Measurements from ENCODE around the gene SMYD4. TPM values are rescaled to one million over a fixed set of nuclear protein-coding genes. Genes with fewer than 3 reads are reported as not detected.
"Not testable (repeated sequence)": the region's sequence is repeated elsewhere in the genome, so short reads cannot be mapped to it uniquely, and the experiment has no call there.

The SMYD4 gene
- 7.1 TPM for total RNA-seq

- Histone ChIP-seq H3K4me1 (ENCODE audit: insufficient read depth, low read length) (peaks cover 42% of the 10 kb centered on the region), H3K27me3 (ENCODE audit: insufficient read depth, low read length) (no peaks in the 10 kb centered on the region), H3K4me3 (ENCODE audit: low read length) (peak within 1 kb of the TSS; percentile 74), H3K9me3 (ENCODE audit: low read depth, low read length) (no peaks in the 10 kb centered on the region)
These were observed at the start of gene SMYD4, which contains the start of gene RPA1 for GRCh38 chr17:1829592-1830257. Gene SMYD4 (minus strand): TSS chr17:1829902. CDS start chr17:1827994, 1,908 bp downstream. Gene RPA1 (plus strand): TSS chr17:1830005. CDS start chr17:1830094, 89 bp downstream.

- H3K4me1 ChIP-seq (ENCODE audit: insufficient read depth, low read length), result peaks cover under 1% of the 10 kb centered on the region
- no peaks in the 10 kb centered on the region for H3K9me3 ChIP-seq (ENCODE audit: low read depth, low read length)
- H3K27me3 ChIP-seq (ENCODE audit: insufficient read depth, low read length), result no peaks in the 10 kb centered on the region
- no peak overlapping the region for H3K4me3 ChIP-seq (ENCODE audit: low read length)
These were observed 48.9 kb upstream of the SMYD4 start for GRCh38 chr17:1878419-1879121.

- Histone ChIP-seq H3K27me3 (ENCODE audit: insufficient read depth, low read length) (no peaks in the 10 kb centered on the region), H3K9me3 (ENCODE audit: low read depth, low read length) (no peaks in the 10 kb centered on the region), H3K4me1 (ENCODE audit: insufficient read depth, low read length) (peaks cover 25% of the 10 kb centered on the region), H3K4me3 (ENCODE audit: low read length) (no peak overlapping the region)
These were observed 45.9 kb upstream of the SMYD4 start for GRCh38 chr17:1875597-1875996.

GRCh38 chr17:1873418-1873817 lies 43.7 kb upstream of the SMYD4 start:
- Histone ChIP-seq H3K4me1 (ENCODE audit: insufficient read depth, low read length) (peaks cover 31% of the 10 kb centered on the region), H3K4me3 (ENCODE audit: low read length) (no peak overlapping the region), H3K27me3 (ENCODE audit: insufficient read depth, low read length) (no peaks in the 10 kb centered on the region), H3K9me3 (ENCODE audit: low read depth, low read length) (no peaks in the 10 kb centered on the region)

- H3K4me3 ChIP-seq (ENCODE audit: low read length), result no peak overlapping the region
- peaks cover 31% of the 10 kb centered on the region for H3K4me1 ChIP-seq (ENCODE audit: insufficient read depth, low read length)
- H3K27me3 ChIP-seq (ENCODE audit: insufficient read depth, low read length), result no peaks in the 10 kb centered on the region
- no peaks in the 10 kb centered on the region for H3K9me3 ChIP-seq (ENCODE audit: low read depth, low read length)
These were observed 43.3 kb upstream of the SMYD4 start for GRCh38 chr17:1872976-1873375.

GRCh38 chr17:1872254-1872653 lies 42.6 kb upstream of the SMYD4 start:
- H3K4me3 ChIP-seq (ENCODE audit: low read length), result no peak overlapping the region
- H3K9me3 ChIP-seq (ENCODE audit: low read depth, low read length), result no peaks in the 10 kb centered on the region
- peaks cover 31% of the 10 kb centered on the region for H3K4me1 ChIP-seq (ENCODE audit: insufficient read depth, low read length)
- no peaks in the 10 kb centered on the region for H3K27me3 ChIP-seq (ENCODE audit: insufficient read depth, low read length)

- Histone ChIP-seq H3K4me1 (ENCODE audit: insufficient read depth, low read length) (peaks cover 31% of the 10 kb centered on the region), H3K27me3 (ENCODE audit: insufficient read depth, low read length) (no peaks in the 10 kb centered on the region), H3K9me3 (ENCODE audit: low read depth, low read length) (no peaks in the 10 kb centered on the region), H3K4me3 (ENCODE audit: low read length) (no peak overlapping the region)
These were observed 42.1 kb upstream of the SMYD4 start for GRCh38 chr17:1871756-1872155.

GRCh38 chr17:1870592-1870991 lies 40.9 kb upstream of the SMYD4 start:
- H3K4me3 ChIP-seq (ENCODE audit: low read length), result no peak overlapping the region
- no peaks in the 10 kb centered on the region for H3K9me3 ChIP-seq (ENCODE audit: low read depth, low read length)
- H3K27me3 ChIP-seq (ENCODE audit: insufficient read depth, low read length), result no peaks in the 10 kb centered on the region
- H3K4me1 ChIP-seq (ENCODE audit: insufficient read depth, low read length), result peaks cover 31% of the 10 kb centered on the region

- H3K27me3 ChIP-seq (ENCODE audit: insufficient read depth, low read length), result no peaks in the 10 kb centered on the region
- peaks cover 25% of the 10 kb centered on the region for H3K4me1 ChIP-seq (ENCODE audit: insufficient read depth, low read length)
- no peaks in the 10 kb centered on the region for H3K9me3 ChIP-seq (ENCODE audit: low read depth, low read length)
These were observed 38.4 kb upstream of the SMYD4 start for GRCh38 chr17:1868090-1868489.

GRCh38 chr17:1867307-1867706 lies 37.6 kb upstream of the SMYD4 start:
- Histone ChIP-seq H3K27me3 (ENCODE audit: insufficient read depth, low read length) (no peaks in the 10 kb centered on the region), H3K4me1 (ENCODE audit: insufficient read depth, low read length) (peaks cover 17% of the 10 kb centered on the region), H3K4me3 (ENCODE audit: low read length) (no peak overlapping the region), H3K9me3 (ENCODE audit: low read depth, low read length) (no peaks in the 10 kb centered on the region)

More at GRCh38 chr17:1868090-1868489, 38.4 kb upstream of the SMYD4 start:
- H3K4me3 ChIP-seq (ENCODE audit: low read length), result no peak overlapping the region

- Histone ChIP-seq H3K4me3 (ENCODE audit: low read length) (no peak overlapping the region), H3K4me1 (ENCODE audit: insufficient read depth, low read length) (peaks cover 5% of the 10 kb centered on the region), H3K9me3 (ENCODE audit: low read depth, low read length) (no peaks in the 10 kb centered on the region), H3K27me3 (ENCODE audit: insufficient read depth, low read length) (no peaks in the 10 kb centered on the region)
These were observed 35.7 kb upstream of the SMYD4 start for GRCh38 chr17:1865252-1866037.

- Histone ChIP-seq H3K4me1 (ENCODE audit: insufficient read depth, low read length) (no peaks in the 10 kb centered on the region), H3K9me3 (ENCODE audit: low read depth, low read length) (no peaks in the 10 kb centered on the region), H3K4me3 (ENCODE audit: low read length) (no peak overlapping the region), H3K27me3 (ENCODE audit: insufficient read depth, low read length) (no peaks in the 10 kb centered on the region)
These were observed 31.8 kb upstream of the SMYD4 start for GRCh38 chr17:1861391-1862010.

- Histone ChIP-seq H3K4me1 (ENCODE audit: insufficient read depth, low read length) (no peaks in the 10 kb centered on the region), H3K27me3 (ENCODE audit: insufficient read depth, low read length) (no peaks in the 10 kb centered on the region), H3K4me3 (ENCODE audit: low read length) (no peak overlapping the region), H3K9me3 (ENCODE audit: low read depth, low read length) (no peaks in the 10 kb centered on the region)
These were observed 31.3 kb upstream of the SMYD4 start for GRCh38 chr17:1860978-1861377.

GRCh38 chr17:1856462-1856861 lies 26.8 kb upstream of the SMYD4 start:
- H3K9me3 ChIP-seq (ENCODE audit: low read depth, low read length); H3K27me3 ChIP-seq (ENCODE audit: insufficient read depth, low read length); H3K4me3 ChIP-seq (ENCODE audit: low read length); H3K4me1 ChIP-seq (ENCODE audit: insufficient read depth, low read length): not testable (repeated sequence)

GRCh38 chr17:1853698-1854097 lies 24.0 kb upstream of the SMYD4 start:
- H3K4me1 ChIP-seq (ENCODE audit: insufficient read depth, low read length), result no peaks in the 10 kb centered on the region
- H3K27me3 ChIP-seq (ENCODE audit: insufficient read depth, low read length), result no peaks in the 10 kb centered on the region
- no peak overlapping the region for H3K4me3 ChIP-seq (ENCODE audit: low read length)
- H3K9me3 ChIP-seq (ENCODE audit: low read depth, low read length), result no peaks in the 10 kb centered on the region
